GM21529 (cell line): ENCODE data around the gene MORC3.
"Not testable (repeated sequence)": the region's sequence is repeated elsewhere in the genome, so short reads cannot be mapped to it uniquely, and the experiment has no call there.

ENCODE experiments used
- ATAC-seq: cut with Tn5 transposase; IDR thresholded peaks from one replicate; pipeline ENCODE4 v1.9.1; 2021; ENCODE audit not compliant: unreplicated experiment

The MORC3 gene

DNA sequence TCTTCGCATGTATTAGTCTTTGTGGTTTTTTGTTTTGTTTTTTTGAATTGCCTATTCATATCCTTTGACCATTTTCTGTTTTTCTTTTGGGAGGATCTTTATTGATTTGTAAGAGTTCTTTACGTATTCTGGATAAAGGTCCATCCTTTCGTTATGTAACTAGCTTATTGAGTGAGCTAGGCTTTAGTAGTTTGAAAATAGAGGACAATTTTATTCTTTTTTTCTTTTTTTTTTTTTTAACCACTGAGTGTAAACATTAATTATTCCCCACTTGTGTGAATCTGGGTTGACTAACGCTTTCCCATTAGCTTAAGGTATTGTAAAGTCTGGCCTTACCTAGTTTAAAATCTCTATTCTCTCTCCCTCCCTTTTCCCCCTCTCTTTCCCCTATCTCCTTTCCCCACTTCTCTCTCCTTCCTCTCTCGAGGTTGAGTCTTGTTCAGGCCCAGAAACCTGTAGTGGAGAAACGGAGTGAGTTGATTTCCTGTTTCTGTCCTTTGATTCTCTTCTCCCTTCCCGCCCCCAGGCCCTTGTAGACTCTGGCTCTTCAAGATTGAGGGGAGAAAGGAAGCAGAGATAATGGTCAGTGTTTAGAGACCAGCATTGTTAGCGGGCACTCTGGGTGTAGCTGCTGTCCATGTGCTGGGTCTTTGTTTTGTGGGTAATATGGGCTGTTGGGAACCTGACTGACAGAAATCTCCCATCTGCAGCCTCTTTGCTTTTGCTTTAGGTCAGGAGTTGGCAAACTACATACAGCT, 1.5 kb downstream of the MORC3 start:
- ATAC-seq: no peak

DNA sequence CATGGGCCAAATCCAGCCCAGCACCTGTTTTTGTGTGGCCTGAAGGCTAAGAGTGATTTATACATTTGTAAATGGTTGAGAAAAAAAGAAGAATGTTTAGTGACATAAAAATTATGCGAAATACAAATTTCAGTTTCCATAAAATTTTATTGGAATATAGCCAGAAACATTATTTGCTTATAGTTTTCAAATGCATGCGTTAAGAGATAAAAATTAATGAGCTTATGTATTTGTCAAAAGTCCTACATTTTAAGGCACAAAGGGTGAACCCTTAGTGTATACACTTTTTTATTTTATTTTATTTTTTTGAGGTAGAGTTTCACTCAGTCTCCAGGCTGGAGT, 2.1 kb downstream of the MORC3 start:
- no peak for ATAC-seq

DNA sequence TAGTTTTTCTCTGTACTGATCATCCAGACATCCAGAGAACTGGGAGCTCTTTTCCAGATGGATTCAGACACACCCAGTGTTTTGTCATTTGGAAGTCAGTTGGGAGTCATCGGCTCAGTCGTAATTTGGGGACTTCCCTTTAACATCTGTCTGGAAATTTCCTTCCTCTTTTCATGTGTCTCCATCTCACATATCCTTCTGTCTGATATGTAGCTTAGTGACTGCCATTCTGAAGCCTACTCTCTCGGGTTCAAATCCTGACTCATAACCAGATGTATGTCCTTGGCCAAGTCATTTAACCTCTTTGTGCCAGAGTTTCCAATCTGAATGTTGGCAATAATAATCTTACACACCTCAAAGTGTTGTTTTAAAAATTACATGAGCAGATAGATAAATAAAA, 3.0 kb downstream of the MORC3 start:
- no peak for ATAC-seq

DNA sequence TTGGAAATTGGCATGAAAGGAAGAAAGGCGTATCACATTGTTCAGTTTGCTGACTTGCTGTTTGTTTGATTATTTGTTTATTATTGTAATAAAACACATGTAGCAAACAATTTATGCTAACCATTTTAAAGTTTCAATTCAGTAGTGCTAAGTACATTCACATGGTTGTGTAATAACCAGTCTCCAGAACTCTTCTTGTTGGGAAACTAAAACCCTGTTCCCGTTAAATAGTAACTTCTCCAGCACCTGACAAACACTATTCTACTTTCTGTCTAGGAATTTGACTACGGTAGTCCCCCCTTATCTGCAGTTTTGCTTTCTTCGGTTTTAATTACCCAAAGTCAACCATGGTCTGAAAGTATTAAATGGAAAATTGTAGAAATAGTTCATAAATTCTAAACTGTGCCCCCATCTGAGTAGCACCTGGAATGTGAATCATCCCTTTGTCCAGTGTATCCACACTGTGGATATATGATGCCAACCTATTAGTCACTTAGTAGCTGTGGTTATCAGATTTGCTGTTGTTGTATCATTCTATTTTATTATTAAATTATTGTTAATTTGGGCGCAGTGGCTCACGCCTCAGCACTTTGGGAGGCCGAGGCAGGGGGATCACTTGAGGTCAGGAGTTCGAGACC, 5.5 kb downstream of the MORC3 start:
- ATAC-seq: no peak

GRCh38 chr21:36330904-36331303, 10.9 kb downstream of the MORC3 start:
- no peak for ATAC-seq

- no peak for ATAC-seq
These were observed 17.1 kb downstream of the MORC3 start for GRCh38 chr21:36337099-36337509.

GRCh38 chr21:36338975-36339374, 19.0 kb downstream of the MORC3 start:
- ATAC-seq: no peak

DNA sequence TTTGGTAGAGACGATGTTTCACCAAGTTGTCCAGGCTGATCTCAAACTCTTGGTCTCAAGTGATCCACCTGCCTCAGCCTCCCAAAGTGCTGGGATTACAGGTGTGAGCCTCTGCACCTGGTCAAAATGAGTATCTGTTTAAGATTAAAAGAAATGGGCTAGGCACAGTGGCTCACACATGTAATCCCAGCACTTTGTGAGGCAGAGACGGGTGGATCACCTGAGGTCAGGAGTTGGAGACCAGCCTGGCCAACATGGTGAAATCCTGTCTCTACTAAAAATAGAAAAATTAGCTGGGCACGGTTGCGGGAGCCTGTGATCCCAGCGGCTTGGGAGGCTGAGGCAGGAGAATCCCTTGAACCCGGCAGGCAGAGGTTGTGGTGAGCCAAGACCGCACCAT, 22.6 kb downstream of the MORC3 start:
- ATAC-seq: not testable (repeated sequence)

GRCh38 chr21:36344931-36345330, 24.9 kb downstream of the MORC3 start:
- ATAC-seq: no peak

DNA sequence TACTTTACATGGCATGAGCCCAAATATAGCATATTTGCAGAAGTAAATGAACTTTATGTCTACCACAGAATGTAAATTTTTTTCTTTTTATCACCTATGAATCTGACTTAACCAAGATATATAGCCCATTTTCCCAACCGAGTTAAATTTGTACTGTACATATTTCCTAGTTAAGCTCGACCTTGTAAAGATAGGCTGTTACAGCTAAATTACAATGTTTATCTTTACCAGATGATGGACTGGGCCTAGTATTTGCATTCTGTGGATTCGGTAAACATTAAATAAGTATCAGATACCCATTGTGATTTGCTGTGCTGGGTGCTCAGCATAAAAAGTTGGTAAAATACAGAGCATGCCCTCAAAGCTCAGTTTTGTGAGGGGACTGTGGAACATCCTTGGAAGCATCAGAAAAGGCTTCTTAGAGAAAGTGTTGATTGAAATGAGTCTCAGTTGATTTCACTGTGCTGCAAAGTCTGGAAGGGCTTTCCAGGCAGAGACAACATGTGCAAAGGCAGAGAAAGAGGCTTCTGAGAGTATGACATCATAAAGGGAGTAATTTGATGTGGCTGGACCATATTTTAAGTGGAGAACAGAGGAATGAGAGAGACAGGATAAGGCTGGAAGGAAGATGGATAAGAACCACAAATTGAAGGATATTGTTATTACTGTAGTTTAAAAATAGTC, 27.4 kb downstream of the MORC3 start:
- no peak for ATAC-seq

GRCh38 chr21:36347962-36348328, 27.9 kb downstream of the MORC3 start:
- ATAC-seq: no peak

- no peak for ATAC-seq
These were observed 29.3 kb downstream of the MORC3 start for GRCh38 chr21:36349315-36349714.

GRCh38 chr21:36350282-36350910, 30.4 kb downstream of the MORC3 start:
- ATAC-seq: no peak

DNA sequence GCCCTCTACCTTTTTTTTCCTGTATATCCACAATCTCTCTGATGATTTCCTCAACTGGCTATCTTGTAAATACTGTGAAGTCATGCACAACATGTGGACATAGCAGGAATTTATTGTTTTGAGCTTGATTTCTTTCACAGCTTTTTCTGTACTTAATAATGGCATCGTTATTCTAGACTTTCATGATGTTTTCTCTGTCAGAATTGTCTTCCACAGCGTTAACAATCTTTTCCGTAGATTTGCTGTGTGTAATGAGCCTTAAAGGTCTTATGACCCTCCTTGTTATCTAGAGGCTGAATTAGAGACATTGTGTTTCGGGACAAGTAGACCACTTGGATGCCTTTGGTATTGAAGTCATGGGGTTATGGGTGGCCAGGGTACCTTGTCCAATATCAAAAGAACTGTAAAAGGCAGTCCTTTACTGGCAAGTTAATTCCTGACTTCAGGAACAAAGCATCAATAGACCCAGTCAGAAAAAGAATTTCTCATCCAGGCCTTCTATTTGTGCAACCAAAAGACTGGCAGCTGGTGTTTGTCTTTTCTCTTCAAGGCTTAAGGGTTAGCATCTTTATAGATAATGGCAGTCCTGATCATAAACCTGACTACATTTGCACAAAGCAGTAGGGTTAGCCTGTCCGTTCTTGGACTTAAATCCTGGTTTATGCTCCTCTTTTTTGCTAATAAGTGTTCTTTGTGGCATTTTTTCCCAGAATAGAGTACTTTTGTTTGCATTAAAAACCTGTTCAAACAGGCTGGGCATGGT, 35.1 kb downstream of the MORC3 start:
- no peak for ATAC-seq

DNA sequence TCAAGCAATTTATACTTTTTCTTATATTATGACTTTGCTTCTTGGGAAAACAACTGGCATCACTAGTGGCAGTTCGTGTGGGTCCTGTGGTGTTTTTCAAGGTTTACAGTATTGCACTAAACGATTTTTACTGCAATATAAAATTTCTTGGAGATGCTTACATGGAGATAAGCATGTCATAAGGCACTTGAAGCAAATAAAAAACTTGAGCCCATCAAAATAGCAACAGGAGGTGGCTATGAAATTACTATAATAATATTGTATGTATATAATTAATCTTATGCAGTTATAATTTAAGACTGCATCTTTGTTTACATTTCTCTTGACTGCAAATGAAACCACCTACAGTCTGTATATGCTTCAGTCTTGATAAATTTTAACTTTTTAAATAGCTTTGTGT, 35.9 kb downstream of the MORC3 start:
- no peak for ATAC-seq

GRCh38 chr21:36359185-36359584, 39.2 kb downstream of the MORC3 start:
- ATAC-seq: no peak

- no peak for ATAC-seq
These were observed 49.2 kb downstream of the MORC3 start for GRCh38 chr21:36369064-36369685.

GRCh38 chr21:36375994-36376393, 56.0 kb downstream of the MORC3 start:
- ATAC-seq: no peak

DNA sequence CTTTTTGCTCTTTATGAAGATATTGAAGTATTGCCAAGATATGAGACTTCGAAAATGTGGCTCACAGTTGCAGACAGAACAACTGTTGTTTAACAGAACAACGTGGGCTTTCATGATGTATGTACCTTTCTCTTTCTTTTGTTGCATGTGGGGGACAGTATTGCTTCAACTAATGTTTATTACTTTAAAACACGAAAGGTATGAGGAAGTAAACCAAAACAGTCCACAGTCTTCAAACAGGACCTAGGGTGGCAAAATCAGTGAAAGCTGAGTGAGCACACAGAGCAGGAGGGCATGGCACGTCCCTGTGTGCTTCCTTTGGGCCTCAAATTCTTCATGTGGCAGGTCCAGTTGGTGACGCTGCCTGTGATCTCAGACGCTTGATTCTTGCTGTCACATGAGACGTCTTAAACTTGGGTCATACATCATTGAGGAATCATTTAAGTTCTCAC, 57.4 kb downstream of the MORC3 start:
- ATAC-seq: no peak

- ATAC-seq: no peak
These were observed 59.3 kb downstream of the MORC3 start for GRCh38 chr21:36379251-36379650.
